K562 (cell line): ENCODE measurements around the gene HSFX3. TPM values are rescaled to one million over a fixed set of nuclear protein-coding genes. Genes with fewer than 3 reads are reported as not detected.

Experiments
- BHLHE40 ChIP-seq: IDR thresholded peaks from 2 replicates; pipeline ENCODE4 v1.6.1; 2011; ENCODE audit warnings: low read length, improper control_type of control experiment
- ETS2 ChIP-seq: IDR thresholded peaks from 2 replicates; pipeline ENCODE4 v1.6.1; 2016; ENCODE audit warnings: borderline replicate concordance, missing genetic modification characterization, mild to moderate bottlenecking, moderate library complexity, missing compliant biosample characterization; ENCODE audit not compliant: poor library complexity, severe bottlenecking
- GABPA ChIP-seq: fragments of 200-800 bp; sonication (Bioruptor generic); conservative IDR thresholded peaks from 2 replicates; pipeline ENCODE4 v1.6.1; 2016; ENCODE audit warnings: low read depth, missing genetic modification characterization, missing compliant biosample characterization
- HOXB6 ChIP-seq: fragments of 250-450 bp; sonication (Bioruptor Pico); IDR thresholded peaks from 2 replicates; pipeline ENCODE4 v1.5.1; 2022; ENCODE audit warnings: mild to moderate bottlenecking, borderline replicate concordance
- POLR2H ChIP-seq: IDR thresholded peaks from 2 replicates; pipeline ENCODE4 v1.6.1; 2016; ENCODE audit warnings: missing genetic modification characterization, low read depth, mild to moderate bottlenecking, control low read depth, missing compliant biosample characterization, moderate library complexity
- ZNF79 ChIP-seq: fragments of 250-450 bp; sonication (Bioruptor Pico); IDR thresholded peaks from 2 replicates; pipeline ENCODE4 v1.4.0; 2020; ENCODE audit warnings: low read depth, mild to moderate bottlenecking, moderate library complexity
- polyA plus RNA-seq, 8 experiments: library from polyadenylated mRNA; depleted of rRNA in 4 of 8; stranded (reverse) in 5 of 8; unstranded in 3 of 8; fragments of >200 nt; fragmentation: Nextera tagmentation in 2 of 8; fragmentation: Illumina TruSeq in 1 of 8; extraction: Ambion mirVana in 2 of 8; extraction: Trizol in 1 of 8; gene quantifications; 2 replicates each; pipeline versions ENCODE4 v1.2.1 to v1.2.3, GENCODE V29; 2011 to 2014; ENCODE audit warnings: inconsistent platforms in 1 of 8, missing spikeins in 1 of 8
- total RNA-seq, 7 experiments: library from RNA; depleted of rRNA in 6 of 7; stranded (reverse); fragments of >200 nt in 6 of 7; fragmentation: Illumina TruSeq in 2 of 7; extraction: Trizol in 2 of 7; gene quantifications; 2 replicates each; pipeline versions ENCODE4 v1.2.1 to v1.2.3, GENCODE V29; 2011 to 2021; ENCODE audit warnings: low replicate concordance in 1 of 7
- TF ChIP-seq, protein P1 (sequence below): fragments of 450-650 bp; IDR thresholded peaks from 2 replicates; pipeline ENCODE4 v1.7.1; 2018; ENCODE audit warnings: mild to moderate bottlenecking, low read depth; ENCODE audit not compliant: partially characterized antibody
- TF ChIP-seq, protein P2 (sequence below): fragments of 250-450 bp; sonication (Bioruptor Pico); IDR thresholded peaks from 2 replicates; pipeline ENCODE4 v1.4.0; 2020
- TF ChIP-seq, protein P3 (sequence below): fragments of 200-800 bp; sonication (Bioruptor generic); IDR thresholded peaks from 2 replicates; pipeline ENCODE4 v1.6.1; 2017; ENCODE audit warnings: missing genetic modification characterization, missing compliant biosample characterization

The HSFX3 gene
- total and polyA plus RNA-seq, 9 of the 15 experiments (the other 6 are each of a cell fraction or from before 2014, with no cell fraction given): 0.08 to 0.10 TPM; not detected in 7

DNA sequence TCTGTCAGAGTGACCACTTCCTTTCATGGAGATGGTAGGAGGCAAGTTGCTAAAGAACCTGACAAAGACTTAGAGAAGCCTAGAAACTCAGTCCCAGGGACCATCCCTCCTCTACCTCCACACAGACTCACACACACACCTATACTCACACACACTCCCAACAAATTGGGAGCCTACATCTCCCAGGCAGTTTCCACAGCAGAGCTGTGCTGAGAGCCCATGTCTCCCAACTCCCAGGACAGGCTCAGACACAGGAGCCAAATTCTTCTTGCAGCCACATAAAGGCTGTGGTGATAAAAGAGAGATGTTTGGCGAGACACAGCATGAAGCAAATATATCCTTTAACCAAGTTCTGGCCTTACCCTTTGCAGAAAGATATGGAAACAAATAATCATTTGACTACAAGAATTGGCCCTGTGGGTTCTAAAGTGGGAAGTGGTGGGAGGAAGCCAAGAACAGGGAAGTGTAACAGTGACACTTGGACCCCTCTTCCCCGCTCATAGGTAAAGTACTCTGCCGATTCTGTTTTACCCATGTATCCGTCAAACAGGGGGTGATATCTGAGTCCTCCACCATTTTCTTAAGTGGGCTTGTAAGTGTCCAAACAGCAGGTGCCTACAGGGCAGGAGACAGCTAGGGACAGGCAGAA lies 33.6 kb downstream of the HSFX3 start (continued):
- TF ChIP-seq, protein P1, sequence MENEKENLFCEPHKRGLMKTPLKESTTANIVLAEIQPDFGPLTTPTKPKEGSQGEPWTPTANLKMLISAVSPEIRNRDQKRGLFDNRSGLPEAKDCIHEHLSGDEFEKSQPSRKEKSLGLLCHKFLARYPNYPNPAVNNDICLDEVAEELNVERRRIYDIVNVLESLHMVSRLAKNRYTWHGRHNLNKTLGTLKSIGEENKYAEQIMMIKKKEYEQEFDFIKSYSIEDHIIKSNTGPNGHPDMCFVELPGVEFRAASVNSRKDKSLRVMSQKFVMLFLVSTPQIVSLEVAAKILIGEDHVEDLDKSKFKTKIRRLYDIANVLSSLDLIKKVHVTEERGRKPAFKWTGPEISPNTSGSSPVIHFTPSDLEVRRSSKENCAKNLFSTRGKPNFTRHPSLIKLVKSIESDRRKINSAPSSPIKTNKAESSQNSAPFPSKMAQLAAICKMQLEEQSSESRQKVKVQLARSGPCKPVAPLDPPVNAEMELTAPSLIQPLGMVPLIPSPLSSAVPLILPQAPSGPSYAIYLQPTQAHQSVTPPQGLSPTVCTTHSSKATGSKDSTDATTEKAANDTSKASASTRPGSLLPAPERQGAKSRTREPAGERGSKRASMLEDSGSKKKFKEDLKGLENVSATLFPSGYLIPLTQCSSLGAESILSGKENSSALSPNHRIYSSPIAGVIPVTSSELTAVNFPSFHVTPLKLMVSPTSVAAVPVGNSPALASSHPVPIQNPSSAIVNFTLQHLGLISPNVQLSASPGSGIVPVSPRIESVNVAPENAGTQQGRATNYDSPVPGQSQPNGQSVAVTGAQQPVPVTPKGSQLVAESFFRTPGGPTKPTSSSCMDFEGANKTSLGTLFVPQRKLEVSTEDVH: no peak
- TF ChIP-seq BHLHE40: no peak
- TF ChIP-seq, protein P2, sequence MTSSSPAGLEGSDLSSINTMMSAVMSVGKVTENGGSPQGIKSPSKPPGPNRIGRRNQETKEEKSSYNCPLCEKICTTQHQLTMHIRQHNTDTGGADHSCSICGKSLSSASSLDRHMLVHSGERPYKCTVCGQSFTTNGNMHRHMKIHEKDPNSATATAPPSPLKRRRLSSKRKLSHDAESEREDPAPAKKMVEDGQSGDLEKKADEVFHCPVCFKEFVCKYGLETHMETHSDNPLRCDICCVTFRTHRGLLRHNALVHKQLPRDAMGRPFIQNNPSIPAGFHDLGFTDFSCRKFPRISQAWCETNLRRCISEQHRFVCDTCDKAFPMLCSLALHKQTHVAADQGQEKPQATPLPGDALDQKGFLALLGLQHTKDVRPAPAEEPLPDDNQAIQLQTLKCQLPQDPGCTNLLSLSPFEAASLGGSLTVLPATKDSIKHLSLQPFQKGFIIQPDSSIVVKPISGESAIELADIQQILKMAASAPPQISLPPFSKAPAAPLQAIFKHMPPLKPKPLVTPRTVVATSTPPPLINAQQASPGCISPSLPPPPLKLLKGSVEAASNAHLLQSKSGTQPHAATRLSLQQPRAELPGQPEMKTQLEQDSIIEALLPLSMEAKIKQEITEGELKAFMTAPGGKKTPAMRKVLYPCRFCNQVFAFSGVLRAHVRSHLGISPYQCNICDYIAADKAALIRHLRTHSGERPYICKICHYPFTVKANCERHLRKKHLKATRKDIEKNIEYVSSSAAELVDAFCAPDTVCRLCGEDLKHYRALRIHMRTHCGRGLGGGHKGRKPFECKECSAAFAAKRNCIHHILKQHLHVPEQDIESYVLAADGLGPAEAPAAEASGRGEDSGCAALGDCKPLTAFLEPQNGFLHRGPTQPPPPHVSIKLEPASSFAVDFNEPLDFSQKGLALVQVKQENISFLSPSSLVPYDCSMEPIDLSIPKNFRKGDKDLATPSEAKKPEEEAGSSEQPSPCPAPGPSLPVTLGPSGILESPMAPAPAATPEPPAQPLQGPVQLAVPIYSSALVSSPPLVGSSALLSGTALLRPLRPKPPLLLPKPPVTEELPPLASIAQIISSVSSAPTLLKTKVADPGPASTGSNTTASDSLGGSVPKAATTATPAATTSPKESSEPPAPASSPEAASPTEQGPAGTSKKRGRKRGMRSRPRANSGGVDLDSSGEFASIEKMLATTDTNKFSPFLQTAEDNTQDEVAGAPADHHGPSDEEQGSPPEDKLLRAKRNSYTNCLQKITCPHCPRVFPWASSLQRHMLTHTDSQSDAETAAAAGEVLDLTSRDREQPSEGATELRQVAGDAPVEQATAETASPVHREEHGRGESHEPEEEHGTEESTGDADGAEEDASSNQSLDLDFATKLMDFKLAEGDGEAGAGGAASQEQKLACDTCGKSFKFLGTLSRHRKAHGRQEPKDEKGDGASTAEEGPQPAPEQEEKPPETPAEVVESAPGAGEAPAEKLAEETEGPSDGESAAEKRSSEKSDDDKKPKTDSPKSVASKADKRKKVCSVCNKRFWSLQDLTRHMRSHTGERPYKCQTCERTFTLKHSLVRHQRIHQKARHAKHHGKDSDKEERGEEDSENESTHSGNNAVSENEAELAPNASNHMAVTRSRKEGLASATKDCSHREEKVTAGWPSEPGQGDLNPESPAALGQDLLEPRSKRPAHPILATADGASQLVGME: no peak
- no peak for TF ChIP-seq POLR2H (tag)
- TF ChIP-seq, protein P3, sequence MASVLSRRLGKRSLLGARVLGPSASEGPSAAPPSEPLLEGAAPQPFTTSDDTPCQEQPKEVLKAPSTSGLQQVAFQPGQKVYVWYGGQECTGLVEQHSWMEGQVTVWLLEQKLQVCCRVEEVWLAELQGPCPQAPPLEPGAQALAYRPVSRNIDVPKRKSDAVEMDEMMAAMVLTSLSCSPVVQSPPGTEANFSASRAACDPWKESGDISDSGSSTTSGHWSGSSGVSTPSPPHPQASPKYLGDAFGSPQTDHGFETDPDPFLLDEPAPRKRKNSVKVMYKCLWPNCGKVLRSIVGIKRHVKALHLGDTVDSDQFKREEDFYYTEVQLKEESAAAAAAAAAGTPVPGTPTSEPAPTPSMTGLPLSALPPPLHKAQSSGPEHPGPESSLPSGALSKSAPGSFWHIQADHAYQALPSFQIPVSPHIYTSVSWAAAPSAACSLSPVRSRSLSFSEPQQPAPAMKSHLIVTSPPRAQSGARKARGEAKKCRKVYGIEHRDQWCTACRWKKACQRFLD: no peak
- TF ChIP-seq HOXB6 (CRISPR knock-in tag): no peak
- TF ChIP-seq ZNF79 (CRISPR knock-in tag): no peak
- 0 out of 2 replicates have a peak, but pooled peaks have one; percentile 22 for TF ChIP-seq GABPA (tag)
- no peak for TF ChIP-seq ETS2 (tag)
